GM18517 (cell line): ENCODE results near the gene FAM120A.

Experiments
- ATAC-seq: cut with Tn5 transposase; IDR thresholded peaks from one replicate; pipeline ENCODE4 v1.9.1; 2021; ENCODE audit warnings: mild to moderate bottlenecking, moderate library complexity; ENCODE audit not compliant: unreplicated experiment

The FAM120A gene

GRCh38 chr9:93575796-93576257 is 124.3 kb downstream of the FAM120A start:
- ATAC-seq, result no peak

- ATAC-seq, result no peak
Observed at GRCh38 chr9:93576258-93577077, 125.0 kb downstream of the FAM120A start, which contains the start of gene PHF2. PHF2 (plus strand) TSS chr9:93576584; CDS start chr9:93576774, 190 bp downstream.

GRCh38 chr9:93577078-93577974 is 125.8 kb downstream of the FAM120A start:
- no peak for ATAC-seq

GRCh38 chr9:93577975-93578682 is 126.6 kb downstream of the FAM120A start:
- no peak for ATAC-seq

GRCh38 chr9:93578844-93579243 is 127.4 kb downstream of the FAM120A start:
- no peak for ATAC-seq

- no peak for ATAC-seq
Observed at GRCh38 chr9:93579711-93580516, 128.4 kb downstream of the FAM120A start.

- no peak for ATAC-seq
Observed at GRCh38 chr9:93580654-93581380, 129.3 kb downstream of the FAM120A start.

GRCh38 chr9:93582115-93582514 is 130.6 kb downstream of the FAM120A start:
- ATAC-seq, result no peak

GRCh38 chr9:93582550-93582949 is 131.1 kb downstream of the FAM120A start:
- no peak for ATAC-seq

GRCh38 chr9:93585259-93585658 is 133.8 kb downstream of the FAM120A start:
- ATAC-seq, result no peak

GRCh38 chr9:93585695-93586094 is 134.2 kb downstream of the FAM120A start:
- no peak for ATAC-seq

- ATAC-seq, result no peak
Observed at GRCh38 chr9:93586290-93587057, 135.0 kb downstream of the FAM120A start.

GRCh38 chr9:93587284-93587650 is 135.8 kb downstream of the FAM120A start:
- ATAC-seq, result no peak

- no peak for ATAC-seq
Observed at GRCh38 chr9:93587651-93588347, 136.3 kb downstream of the FAM120A start.

GRCh38 chr9:93588641-93589609 is 137.4 kb downstream of the FAM120A start:
- ATAC-seq, result no peak

- ATAC-seq, result no peak
Observed at GRCh38 chr9:93589688-93590087, 138.2 kb downstream of the FAM120A start.

GRCh38 chr9:93590609-93591234 is 139.2 kb downstream of the FAM120A start:
- ATAC-seq, result no peak
